SK-N-SH treated with all-trans-retinoic acid at 6 μM for 48 hours (cell line): ENCODE results near the gene CHIC2.

Experiments used
- BACH2 ChIP-seq: fragments of 250-450 bp; sonication (Bioruptor Pico); IDR thresholded peaks from 2 replicates; pipeline ENCODE4 v1.9.0; 2021; ENCODE audit warnings: mild to moderate bottlenecking, borderline replicate concordance
- ESRRG ChIP-seq: fragments of 250-450 bp; sonication (Bioruptor Pico); IDR thresholded peaks from 2 replicates; pipeline ENCODE4 v1.6.1; 2021; ENCODE audit warnings: mild to moderate bottlenecking
- GLIS3 ChIP-seq: fragments of 250-450 bp; sonication (Bioruptor Pico); IDR thresholded peaks from 2 replicates; pipeline ENCODE4 v1.5.0; 2020; ENCODE audit warnings: mild to moderate bottlenecking, moderate library complexity

DNA sequence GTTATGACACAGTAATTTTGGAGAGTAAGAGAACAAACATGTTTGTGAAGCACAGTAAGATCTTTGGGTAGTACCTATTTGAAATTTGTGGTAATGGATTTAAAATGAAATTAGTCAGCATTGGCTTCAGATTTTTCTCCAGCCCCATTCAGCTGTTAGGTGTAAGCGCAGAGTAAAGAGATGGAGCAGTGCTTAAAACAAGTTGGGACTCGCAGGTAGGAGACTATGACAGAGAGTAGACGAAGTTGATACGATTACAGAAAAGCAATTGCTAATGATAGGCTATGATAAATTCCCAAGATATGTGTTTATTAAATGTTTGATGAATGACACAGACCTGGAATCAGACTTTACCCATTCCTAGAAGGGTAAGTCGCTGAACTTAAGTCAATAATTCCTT, 72.6 kb downstream of the CHIC2 start:
- TF ChIP-seq GLIS3 (no peak), BACH2 (CRISPR knock-in tag) (no peak), ESRRG (CRISPR knock-in tag) (no peak)
